GM19463 (cell line): ENCODE measurements around the gene ZNF197.
"Not testable (repeated sequence)": the region's sequence is repeated elsewhere in the genome, so short reads cannot be mapped to it uniquely, and the experiment has no call there.

Source experiments
- ATAC-seq: cut with Tn5 transposase; IDR thresholded peaks from one replicate; pipeline ENCODE4 v1.9.1; 2021; ENCODE audit warnings: mild to moderate bottlenecking, moderate library complexity; ENCODE audit not compliant: unreplicated experiment

The ZNF197 gene

GRCh38 chr3:44661189-44661588, 36.4 kb downstream of the ZNF197 start:
- no peak for ATAC-seq

GRCh38 chr3:44665173-44665572, 40.3 kb downstream of the ZNF197 start:
- no peak for ATAC-seq

DNA sequence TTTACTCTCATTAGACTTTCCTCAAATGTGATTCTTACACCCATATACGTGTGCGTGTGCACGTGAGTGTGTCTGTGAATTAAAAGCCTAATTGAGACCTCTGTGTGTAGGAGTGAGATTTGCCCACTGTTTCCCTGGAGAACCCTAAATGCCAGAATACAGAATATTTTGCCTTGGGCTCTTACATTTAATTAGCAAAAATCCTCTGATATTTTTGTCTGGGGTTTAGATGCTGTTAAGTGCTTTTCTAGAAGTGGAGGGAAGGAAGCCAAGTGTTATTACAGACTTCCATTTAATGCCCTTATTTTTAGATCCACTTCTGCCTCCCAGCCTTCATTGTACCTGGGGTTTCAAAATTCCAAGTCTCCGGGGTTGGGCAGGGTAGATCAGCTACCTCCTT, 41.5 kb downstream of the ZNF197 start:
- no peak for ATAC-seq

DNA sequence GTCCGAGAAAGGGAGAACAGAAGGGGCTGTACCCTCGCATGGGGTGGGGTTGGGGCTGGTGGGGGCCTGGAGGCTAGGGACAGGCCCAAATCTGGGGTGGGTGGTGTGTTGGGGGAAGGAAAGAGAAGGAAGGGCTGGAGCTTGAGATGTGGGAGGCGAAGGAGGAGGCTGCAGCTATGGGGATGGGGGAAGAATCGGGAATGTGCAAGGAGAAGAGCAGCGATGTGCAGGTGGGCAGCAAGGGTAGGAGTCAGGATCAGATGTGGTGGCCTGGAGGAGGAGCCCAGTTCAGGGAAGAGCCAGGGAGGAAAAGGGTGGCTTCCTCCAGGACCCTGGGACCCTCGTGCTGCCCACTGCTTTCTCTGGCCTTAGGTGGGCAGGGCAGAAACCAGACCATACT, 44.9 kb downstream of the ZNF197 start:
- no peak for ATAC-seq

DNA sequence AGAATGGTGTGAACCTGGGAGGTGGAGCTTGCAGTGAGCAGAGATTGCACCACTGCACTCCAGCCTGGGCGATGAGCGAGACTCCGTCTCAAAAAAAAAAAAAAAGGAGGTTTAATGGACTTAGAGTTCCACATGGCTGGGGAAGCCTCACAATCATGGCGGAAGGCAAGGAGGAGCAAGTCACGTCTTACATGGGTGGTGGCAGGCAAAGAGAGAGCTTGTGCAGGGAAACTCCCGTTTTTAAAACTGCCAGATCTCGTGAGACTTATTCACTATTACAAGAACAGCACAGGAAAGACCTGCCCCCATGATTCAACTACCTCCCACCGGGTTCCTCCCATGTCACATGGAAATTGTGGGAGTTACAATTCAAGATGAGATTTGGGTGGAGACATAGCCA, 48.6 kb downstream of the ZNF197 start:
- ATAC-seq: not testable (repeated sequence)

GRCh38 chr3:44674211-44674610, 49.4 kb downstream of the ZNF197 start:
- ATAC-seq: no peak

DNA sequence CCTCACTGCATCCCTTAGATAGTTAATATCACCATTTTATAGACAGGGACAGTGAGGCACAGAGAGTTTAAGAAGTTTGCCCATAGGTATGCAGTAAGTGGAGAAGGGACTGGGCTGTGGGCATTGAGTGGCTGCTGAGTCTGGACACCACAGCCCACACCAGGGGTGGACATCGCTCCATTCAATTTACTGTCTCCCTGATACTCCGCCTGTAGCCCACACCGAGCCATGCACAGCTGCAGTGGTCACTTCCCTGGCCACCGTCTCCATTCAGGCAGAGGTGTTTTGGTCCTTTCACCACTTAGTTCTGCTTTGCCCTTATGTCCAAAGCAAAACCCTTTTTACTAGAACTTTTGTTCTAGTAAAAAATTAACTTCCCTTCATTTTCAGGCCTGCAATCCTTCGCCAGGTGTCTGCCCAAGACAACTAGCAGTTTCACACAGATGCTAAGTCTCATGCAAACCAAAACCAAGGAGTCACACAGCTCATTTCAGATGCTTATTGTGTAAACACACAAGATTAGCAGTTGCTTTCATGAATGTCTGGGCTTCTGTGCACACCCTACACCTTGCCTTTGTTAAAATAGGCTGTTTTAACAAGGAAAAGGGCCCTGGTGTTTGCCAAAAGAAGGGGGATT, 53.8 kb downstream of the ZNF197 start:
- ATAC-seq: peak; percentile 54

- ATAC-seq: no peak
These were observed 56.2 kb downstream of the ZNF197 start for GRCh38 chr3:44680921-44681455.

DNA sequence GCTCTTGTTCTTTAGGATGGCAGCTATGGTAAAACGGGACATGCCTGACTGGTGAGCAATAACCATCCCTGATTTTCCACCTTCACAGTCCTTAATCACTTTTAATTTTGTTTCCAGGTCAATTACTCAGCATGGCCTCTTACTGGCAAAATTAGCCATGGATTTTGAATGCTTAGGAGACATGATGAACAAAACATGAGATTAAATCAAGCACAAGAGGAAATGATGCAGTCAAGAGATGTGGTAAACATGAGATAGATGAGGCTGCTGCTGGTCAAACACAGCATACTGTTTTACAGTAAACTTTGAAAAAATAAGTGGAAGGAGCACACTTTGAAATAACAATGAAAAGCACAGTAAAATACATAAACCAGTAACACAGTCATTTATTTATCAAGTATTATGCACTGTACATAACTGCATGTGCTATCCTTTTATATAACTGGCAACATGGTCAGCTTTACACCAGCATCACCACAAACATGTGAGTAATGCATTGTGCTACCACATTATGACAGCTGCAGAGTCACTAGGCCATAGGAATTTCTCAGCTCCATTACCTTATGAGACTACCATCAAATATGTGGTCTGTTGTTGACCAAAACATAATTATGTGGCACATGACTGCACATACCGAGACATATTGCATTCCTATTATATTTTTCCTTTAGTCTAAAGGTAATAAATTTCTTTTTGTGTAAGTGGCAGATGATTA, 57.5 kb downstream of the ZNF197 start:
- no peak for ATAC-seq

- ATAC-seq: peak; percentile 92
These were observed 60.4 kb downstream of the ZNF197 start for GRCh38 chr3:44685128-44685800.

- no peak for ATAC-seq
These were observed 63.1 kb downstream of the ZNF197 start for GRCh38 chr3:44687898-44688297.
